Measurements from ENCODE around the gene RIMBP2.

DNA sequence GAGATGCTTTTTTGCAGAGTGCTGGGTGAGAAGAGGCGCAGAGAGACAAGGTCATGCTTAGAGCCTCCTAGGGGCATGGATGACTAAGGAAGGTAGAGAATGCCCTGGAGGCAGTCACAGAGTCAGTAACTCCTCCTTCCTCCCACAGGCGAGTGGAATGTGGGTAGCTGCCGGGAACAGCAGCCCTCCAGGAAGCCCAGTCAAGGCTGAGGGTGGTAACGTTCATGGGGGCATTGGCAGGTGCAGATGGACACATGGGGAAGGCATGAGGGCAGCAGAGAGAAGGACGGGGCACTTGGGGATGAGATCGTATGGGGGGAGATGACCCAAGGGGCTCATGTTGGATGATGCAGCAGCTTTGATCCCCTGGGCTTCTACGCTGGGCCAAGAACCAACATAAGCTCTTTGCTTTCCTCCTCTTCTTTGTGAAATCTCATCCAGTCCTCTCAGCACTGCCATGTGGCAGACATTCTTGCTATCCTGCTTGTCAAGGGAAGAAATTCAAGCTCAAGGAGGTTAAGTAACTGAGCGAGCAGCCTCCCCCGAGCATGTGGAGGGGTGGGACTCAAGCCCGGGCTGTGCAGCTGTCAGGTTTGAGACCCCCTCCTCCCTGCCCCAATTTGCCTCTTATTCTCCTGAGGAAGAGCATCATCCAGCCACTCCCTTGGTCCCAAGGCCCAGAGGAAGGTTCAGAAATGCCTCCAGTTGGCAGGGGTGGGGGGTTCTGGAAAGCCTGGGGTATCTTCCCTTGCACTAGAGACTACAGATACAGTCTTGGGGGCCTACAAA is 190.5 kb downstream of the RIMBP2 start:
- TF ChIP-seq POLR2A (IDR thresholded peaks at IDR 0.05; ENCODE audit: low read depth, low read length), result no peak
- TF ChIP-seq POLR2AphosphoS5 (IDR thresholded peaks at IDR 0.05; ENCODE audit: low read depth, low read length), result no peak

All from GM12892 (cell line).